IPS DF 19.7 (cell line): ENCODE measurements around the gene TMEM154.

Experiments used
- DNase-seq: peaks from one replicate; pipeline ENCODE4 v3.0.0-alpha.2; 2013; ENCODE audit warnings: low read depth, low spot score

The TMEM154 gene, protein sequence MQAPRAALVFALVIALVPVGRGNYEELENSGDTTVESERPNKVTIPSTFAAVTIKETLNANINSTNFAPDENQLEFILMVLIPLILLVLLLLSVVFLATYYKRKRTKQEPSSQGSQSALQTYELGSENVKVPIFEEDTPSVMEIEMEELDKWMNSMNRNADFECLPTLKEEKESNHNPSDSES

GRCh38 chr4:152679414-152680281 is at the start of gene TMEM154:
Gene TMEM154 (minus strand): TSS chr4:152679997. CDS start chr4:152679933, 64 bp downstream.
- no peak for DNase-seq

- DNase-seq: no peak
Measured at GRCh38 chr4:152729466-152729865, 49.7 kb upstream of the TMEM154 start.

DNA sequence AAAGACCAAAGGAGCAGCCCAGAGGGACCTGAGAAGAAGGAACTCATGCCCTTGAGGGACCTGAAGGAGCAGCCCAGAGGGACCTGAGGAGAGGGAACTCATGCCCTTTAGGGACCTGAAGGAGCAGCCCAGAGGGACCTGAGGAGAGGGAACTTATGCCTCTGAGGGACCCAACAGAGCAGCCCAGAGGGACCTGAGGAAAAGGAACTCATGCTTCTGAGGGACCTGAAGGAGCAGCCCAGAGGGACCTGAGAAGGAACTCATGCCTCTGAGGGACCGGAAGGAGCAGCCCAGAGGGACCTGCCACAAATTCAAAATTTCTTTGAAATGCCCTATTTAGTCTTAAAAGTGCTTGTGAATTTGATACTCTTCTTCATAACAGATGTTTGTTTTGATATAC is 48.5 kb upstream of the TMEM154 start:
- DNase-seq: no peak

DNA sequence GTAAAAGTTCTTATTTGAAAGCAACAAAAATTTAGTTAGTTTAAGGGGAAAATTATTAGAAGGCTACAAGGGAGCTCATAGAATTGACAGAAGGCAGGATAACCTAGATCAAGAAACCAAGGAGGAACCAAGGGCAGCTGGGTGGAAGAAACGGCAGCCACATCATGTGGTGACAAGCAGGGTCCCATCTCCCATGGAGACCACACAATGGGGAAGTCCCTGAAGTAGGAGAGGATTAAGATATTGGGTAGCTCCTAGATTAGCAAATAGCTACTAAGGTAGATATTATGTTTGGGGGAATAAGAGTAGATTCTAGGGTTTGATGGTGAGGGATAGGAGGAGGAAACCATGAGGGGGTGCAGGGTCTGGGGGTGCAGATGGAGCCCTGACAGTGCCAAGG is 48.0 kb upstream of the TMEM154 start:
- DNase-seq: no peak

- no peak for DNase-seq
Measured at GRCh38 chr4:152724494-152724893, 44.7 kb upstream of the TMEM154 start.

- no peak for DNase-seq
Measured at GRCh38 chr4:152723236-152723635, 43.4 kb upstream of the TMEM154 start.

GRCh38 chr4:152719801-152720556 is 40.2 kb upstream of the TMEM154 start:
- no peak for DNase-seq

GRCh38 chr4:152719291-152719690 is 39.5 kb upstream of the TMEM154 start:
- DNase-seq: no peak

DNA sequence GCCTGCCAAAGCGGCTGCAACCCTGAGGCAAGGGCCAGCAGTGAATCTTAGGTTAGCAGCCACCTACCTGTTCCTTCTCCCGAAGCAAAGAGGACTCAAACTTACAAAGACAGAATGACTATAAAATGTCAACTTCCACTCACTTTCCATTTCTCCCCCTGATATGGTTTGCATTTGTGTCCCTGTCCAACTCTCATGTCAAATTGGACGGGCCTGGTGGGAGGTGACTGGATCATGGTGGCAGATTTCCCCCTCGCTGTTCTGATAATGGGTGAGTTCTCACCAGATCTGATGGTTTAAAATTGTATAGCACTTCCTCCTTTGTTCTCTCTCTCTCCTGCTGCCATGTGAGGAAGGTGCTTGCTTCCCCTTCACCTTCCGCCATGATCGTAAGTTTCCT is 35.3 kb upstream of the TMEM154 start:
- DNase-seq: no peak

GRCh38 chr4:152713951-152714705 is 34.3 kb upstream of the TMEM154 start:
- DNase-seq: no peak

DNA sequence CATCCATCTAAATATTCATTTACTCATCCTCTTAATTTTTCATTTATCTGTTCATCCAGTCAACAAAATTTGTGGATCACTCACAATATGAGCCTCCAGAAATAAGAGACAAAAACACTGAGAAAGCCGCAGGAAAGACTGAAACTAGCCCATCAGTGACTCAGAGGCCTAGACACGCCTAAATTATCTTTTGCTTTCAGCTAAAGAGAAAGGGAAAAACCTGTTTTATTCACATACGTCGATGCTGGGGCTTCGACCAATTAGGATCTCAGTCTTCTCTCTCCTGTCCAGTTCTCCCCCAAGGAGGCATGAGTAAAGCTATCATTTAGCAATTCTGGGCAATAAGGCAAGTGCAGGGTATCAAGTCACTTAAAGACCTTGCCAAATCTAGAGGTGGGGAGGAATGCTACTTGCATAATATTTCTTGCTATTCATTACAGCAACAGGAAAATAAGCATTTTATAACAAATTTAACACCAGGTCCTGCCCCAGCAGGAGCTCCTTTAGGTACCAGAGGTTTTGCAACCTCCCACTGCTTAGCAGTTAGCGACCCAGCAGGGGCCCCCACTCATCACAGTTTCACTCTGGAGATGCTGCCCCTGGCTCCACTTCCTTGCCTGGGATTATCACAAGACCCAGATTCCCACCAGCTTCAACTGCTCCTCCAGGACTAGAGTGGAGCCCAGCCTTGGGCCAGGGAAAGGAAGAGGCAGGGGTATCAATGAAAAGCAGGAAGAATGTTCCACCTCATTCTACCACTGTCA is 30.1 kb upstream of the TMEM154 start:
- DNase-seq: no peak

- no peak for DNase-seq
Measured at GRCh38 chr4:152708796-152709195, 29.0 kb upstream of the TMEM154 start.

- DNase-seq: no peak
Measured at GRCh38 chr4:152708361-152708760, 28.6 kb upstream of the TMEM154 start.

- DNase-seq: no peak
Measured at GRCh38 chr4:152707632-152708031, 27.8 kb upstream of the TMEM154 start.

DNA sequence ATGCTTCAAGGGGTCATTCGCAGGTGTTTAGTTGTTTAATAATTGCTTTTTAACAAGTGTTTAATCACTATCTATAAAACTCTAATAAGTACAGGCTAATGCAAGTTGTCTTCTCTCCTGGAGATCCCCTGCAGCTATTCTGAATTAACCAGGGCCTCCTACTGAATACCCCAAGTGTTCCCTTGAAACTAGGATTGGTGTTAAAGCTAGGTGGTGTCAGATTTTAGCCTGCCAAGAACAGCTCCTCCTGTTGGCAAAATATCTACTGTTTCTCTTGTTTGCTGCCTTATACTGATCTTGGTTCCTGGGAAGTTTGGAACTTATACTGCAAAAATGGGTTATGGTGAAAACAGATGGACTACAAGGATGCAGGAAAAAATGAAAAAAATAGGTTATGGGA is 26.1 kb upstream of the TMEM154 start:
- peak; percentile 48 for DNase-seq

- DNase-seq: no peak
Measured at GRCh38 chr4:152704788-152705187, 25.0 kb upstream of the TMEM154 start.

- DNase-seq: no peak
Measured at GRCh38 chr4:152700151-152700550, 20.4 kb upstream of the TMEM154 start.

DNA sequence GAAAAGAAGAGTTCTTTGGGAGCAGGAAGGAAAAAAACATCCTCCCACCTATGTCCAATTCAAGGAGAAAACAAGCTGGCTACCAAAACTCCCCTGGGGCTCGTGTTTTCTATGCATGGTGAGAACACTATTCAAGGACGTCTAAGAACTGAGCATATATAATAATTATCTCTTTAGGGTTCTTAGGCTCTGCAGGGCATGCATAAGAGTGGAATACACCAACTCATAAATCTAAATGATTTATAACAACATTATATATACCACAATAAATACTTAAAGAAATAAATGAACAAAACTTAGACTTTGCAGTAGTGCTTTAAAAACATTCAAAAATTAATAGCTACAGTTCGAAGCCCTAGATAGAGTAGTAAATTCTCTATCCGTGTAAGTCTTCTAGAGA is 19.5 kb upstream of the TMEM154 start:
- no peak for DNase-seq

GRCh38 chr4:152698089-152698499 is 18.3 kb upstream of the TMEM154 start:
- no peak for DNase-seq

DNA sequence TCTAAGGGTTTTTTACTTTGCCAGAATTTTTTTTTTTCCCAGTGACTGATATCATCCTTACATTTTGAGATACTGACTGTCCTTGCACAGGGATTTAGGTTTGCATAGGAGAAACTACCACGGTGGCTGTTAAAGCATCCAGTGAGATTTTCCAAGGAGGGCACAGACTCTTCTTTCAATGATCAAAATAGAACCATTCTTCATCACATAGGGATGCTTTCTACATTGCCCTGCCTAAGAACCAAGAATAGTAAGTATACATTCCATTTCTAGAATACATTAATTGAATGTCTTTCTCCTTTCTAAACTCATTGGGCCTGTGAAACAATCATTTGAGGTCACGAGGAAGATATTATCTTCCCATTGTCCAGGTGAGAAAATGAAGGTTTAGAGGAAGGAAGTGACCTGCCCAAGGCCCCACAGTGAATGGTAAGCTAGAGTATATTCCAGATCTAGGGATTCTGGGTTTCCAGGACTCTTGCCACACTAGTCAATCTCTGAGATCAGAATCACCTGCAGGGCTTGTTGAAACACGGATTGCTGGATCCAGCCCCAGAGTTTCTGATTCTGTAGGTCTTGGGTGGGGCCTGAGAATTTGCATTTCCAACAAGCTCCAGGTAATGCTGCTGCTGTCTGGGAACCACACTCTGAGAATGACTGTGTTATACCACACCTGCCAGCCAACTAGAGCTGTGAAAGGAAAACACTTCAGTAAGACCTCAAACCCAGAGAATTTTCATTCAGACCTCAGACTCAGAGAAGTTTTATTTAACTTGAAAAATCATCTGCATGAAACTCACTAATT is 17.7 kb upstream of the TMEM154 start:
- no peak for DNase-seq
